Osteocyte (in vitro differentiated cells): ENCODE data around the gene ZNF764. TPM values are rescaled to one million over a fixed set of nuclear protein-coding genes. Genes with fewer than 3 reads are reported as not detected.

Experiments used
- DNase-seq: peaks from one replicate; pipeline ENCODE4 v3.0.0; 2021; ENCODE audit warnings: mixed read lengths; ENCODE audit not compliant: unreplicated experiment; ENCODE audit errors: extremely low spot score
- H3K27ac Mint-ChIP-seq: one replicate; pipeline ENCODE4 v1.8.0; 2021; ENCODE audit warnings: mild to moderate bottlenecking, mixed read lengths; ENCODE audit not compliant: unreplicated experiment
- H3K27me3 Mint-ChIP-seq: one replicate; pipeline ENCODE4 v1.8.0; 2021; ENCODE audit warnings: mixed read lengths; ENCODE audit not compliant: unreplicated experiment
- H3K36me3 Mint-ChIP-seq: one replicate; pipeline ENCODE4 v1.8.0; 2021; ENCODE audit warnings: mixed read lengths; ENCODE audit not compliant: unreplicated experiment
- H3K4me1 Mint-ChIP-seq: one replicate; pipeline ENCODE4 v1.8.0; 2021; ENCODE audit warnings: mixed read lengths; ENCODE audit not compliant: unreplicated experiment
- H3K4me3 Mint-ChIP-seq: one replicate; pipeline ENCODE4 v1.8.0; 2021; ENCODE audit warnings: mild to moderate bottlenecking, moderate library complexity, mixed read lengths; ENCODE audit not compliant: unreplicated experiment
- H3K9me3 Mint-ChIP-seq: one replicate; pipeline ENCODE4 v1.8.0; 2021; ENCODE audit warnings: mixed read lengths; ENCODE audit not compliant: unreplicated experiment
- CTCF ChIP-seq: fragments of 200-600 bp; sonication (generic); IDR thresholded peaks from 2 replicates; pipeline ENCODE4 v1.5.0; 2021; ENCODE audit warnings: antibody characterized with exemption, mild to moderate bottlenecking, moderate library complexity
- total RNA-seq: library from RNA; stranded (reverse); gene quantifications from 2 replicates; pipeline ENCODE4 v1.2.1, GENCODE V29; 2021

Gene ZNF764
- total RNA-seq, 1 donor from 2014 or later: 12.1 TPM

- TF ChIP-seq CTCF: no peak
- peaks cover 10% of the 10 kb centered on the region for H3K4me1 Mint-ChIP-seq
- H3K9me3 Mint-ChIP-seq: no peaks in the 10 kb centered on the region
- no peaks in the 10 kb centered on the region for H3K27me3 Mint-ChIP-seq
- no peaks in the 10 kb centered on the region for H3K36me3 Mint-ChIP-seq
- no peak overlapping the region for H3K27ac Mint-ChIP-seq
- H3K4me3 Mint-ChIP-seq: no peak overlapping the region
- no peak for DNase-seq
Measured at GRCh38 chr16:30588651-30589050, 30.5 kb upstream of the ZNF764 start.

- Mint-ChIP-seq H3K36me3 (peaks cover 3% of the 10 kb centered on the region), H3K4me1 (peaks cover 15% of the 10 kb centered on the region), H3K27me3 (no peaks in the 10 kb centered on the region), H3K9me3 (no peaks in the 10 kb centered on the region), H3K4me3 (peak within 1 kb of the TSS; percentile 77), H3K27ac (peak within 1 kb of the TSS; percentile 87)
- peak; percentile 97 for DNase-seq
- peak; percentile 20 for TF ChIP-seq CTCF
Measured at GRCh38 chr16:30585400-30586191, 27.4 kb upstream of the ZNF764 start, which contains the start of gene ZNF785. Gene ZNF785, minus strand, starts transcription at chr16:30585697. Its CDS starts 86 bp downstream, at chr16:30585611.

GRCh38 chr16:30585022-30585399, 26.8 kb upstream of the ZNF764 start:
- Mint-ChIP-seq H3K4me1 (peaks cover 15% of the 10 kb centered on the region), H3K9me3 (no peaks in the 10 kb centered on the region), H3K27ac (peak overlapping the region; percentile 72), H3K27me3 (no peaks in the 10 kb centered on the region), H3K36me3 (peaks cover 3% of the 10 kb centered on the region), H3K4me3 (peak overlapping the region; percentile 77)
- no peak for DNase-seq
- no peak for TF ChIP-seq CTCF

GRCh38 chr16:30582611-30583340, 24.6 kb upstream of the ZNF764 start:
- Mint-ChIP-seq H3K9me3 (no peaks in the 10 kb centered on the region), H3K27ac (no peak overlapping the region), H3K36me3 (peaks cover 6% of the 10 kb centered on the region), H3K4me3 (no peak overlapping the region), H3K4me1 (peaks cover 15% of the 10 kb centered on the region), H3K27me3 (no peaks in the 10 kb centered on the region)
- TF ChIP-seq CTCF: no peak
- no peak for DNase-seq

GRCh38 chr16:30581457-30581856, 23.3 kb upstream of the ZNF764 start:
- Mint-ChIP-seq H3K27me3 (no peaks in the 10 kb centered on the region), H3K4me3 (no peak overlapping the region), H3K9me3 (no peaks in the 10 kb centered on the region), H3K36me3 (peaks cover 6% of the 10 kb centered on the region), H3K4me1 (peaks cover 15% of the 10 kb centered on the region), H3K27ac (no peak overlapping the region)
- no peak for TF ChIP-seq CTCF
- no peak for DNase-seq
